Right lobe of liver (tissue), 4 donors: Measurements from ENCODE around the gene AKAP13.

Experiments
- POLR2A ChIP-seq: fragments of 450-650 bp; IDR thresholded peaks from one replicate; pipeline ENCODE4 v1.6.1; 2017; ENCODE audit warnings: antibody characterized with exemption, mild to moderate bottlenecking
- TF ChIP-seq, protein P1 (sequence below), 4 donors: fragments of 200-600 bp in 3 of 4; fragments of 450-650 bp in 1 of 4; IDR thresholded peaks; one replicate each; pipeline versions ENCODE4 v1.5.1 to v1.8.0; 2016 to 2022; ENCODE audit warnings: antibody characterized with exemption in 4 of 4, mild to moderate bottlenecking in 2 of 4
- donor health status: DM: no; HTN: no; CAD: no.
- donor health status: DM: no; HTN: no; CAD: no.
- donor health status: DM: no; HTN: yes; CAD: no.

DNA sequence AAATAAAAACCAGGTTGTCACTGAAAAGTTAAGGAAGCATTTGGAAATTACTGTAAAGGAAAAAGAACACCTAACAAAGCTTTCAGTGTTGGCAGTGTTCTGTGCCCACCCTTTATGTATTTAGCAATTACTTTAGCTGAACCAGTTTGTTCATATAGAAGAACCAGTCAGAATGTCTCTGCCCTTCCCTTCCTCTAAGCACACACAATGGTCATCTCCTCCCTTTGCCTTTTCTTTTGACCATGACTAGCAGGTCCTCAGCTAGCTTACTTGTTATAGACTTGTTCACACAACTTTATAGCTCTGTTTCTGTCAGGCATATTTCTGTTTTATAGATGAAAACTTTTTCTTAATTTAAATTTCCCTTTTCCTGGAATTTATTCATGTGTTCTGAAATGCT, 59.6 kb downstream of the AKAP13 start:
- TF ChIP-seq, protein P1, sequence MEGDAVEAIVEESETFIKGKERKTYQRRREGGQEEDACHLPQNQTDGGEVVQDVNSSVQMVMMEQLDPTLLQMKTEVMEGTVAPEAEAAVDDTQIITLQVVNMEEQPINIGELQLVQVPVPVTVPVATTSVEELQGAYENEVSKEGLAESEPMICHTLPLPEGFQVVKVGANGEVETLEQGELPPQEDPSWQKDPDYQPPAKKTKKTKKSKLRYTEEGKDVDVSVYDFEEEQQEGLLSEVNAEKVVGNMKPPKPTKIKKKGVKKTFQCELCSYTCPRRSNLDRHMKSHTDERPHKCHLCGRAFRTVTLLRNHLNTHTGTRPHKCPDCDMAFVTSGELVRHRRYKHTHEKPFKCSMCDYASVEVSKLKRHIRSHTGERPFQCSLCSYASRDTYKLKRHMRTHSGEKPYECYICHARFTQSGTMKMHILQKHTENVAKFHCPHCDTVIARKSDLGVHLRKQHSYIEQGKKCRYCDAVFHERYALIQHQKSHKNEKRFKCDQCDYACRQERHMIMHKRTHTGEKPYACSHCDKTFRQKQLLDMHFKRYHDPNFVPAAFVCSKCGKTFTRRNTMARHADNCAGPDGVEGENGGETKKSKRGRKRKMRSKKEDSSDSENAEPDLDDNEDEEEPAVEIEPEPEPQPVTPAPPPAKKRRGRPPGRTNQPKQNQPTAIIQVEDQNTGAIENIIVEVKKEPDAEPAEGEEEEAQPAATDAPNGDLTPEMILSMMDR (IDR thresholded peaks at IDR 0.05), result no peak
- TF ChIP-seq POLR2A, result no peak
